Measurements from ENCODE around the gene CLIC5. TPM values are rescaled to one million over a fixed set of nuclear protein-coding genes. Genes with fewer than 3 reads are reported as not detected.

CLIC5 gene
- polyA plus RNA-seq, 1 donor (not counting 4 experiments of a cell fraction or from before 2014, with no cell fraction given) = 0.09 TPM

DNA sequence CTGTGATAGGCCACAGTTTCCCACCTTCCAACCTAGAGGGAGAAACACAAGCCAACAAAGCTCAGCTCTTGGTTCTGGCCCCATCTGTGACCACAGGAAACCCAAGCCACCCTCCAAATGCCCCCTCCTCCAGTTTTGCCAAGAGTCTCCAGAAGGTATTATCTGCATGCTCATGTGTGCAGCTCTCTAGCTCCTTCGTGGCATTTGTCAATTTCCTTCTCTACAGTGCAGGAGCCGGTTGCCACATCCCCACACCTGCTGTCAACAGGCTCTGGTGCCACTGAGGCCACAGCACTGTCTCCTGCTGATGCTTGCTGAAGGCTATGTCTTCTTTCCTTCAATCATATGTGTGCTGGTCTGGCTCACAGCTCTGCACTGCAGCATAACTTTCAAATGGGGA is 177.2 kb downstream of the CLIC5 start:
- Histone ChIP-seq H3K27me3 (ENCODE audit: control insufficient read depth, extremely low read depth, insufficient read depth, low read length) (no peaks in the 10 kb centered on the region), H4K20me1 (ENCODE audit: control insufficient read depth, extremely low read depth, insufficient read depth, low read length) (no peaks in the 10 kb centered on the region), H3K4me2 (ENCODE audit: control insufficient read depth, extremely low read depth, insufficient read depth, low read depth, low read length) (no peak overlapping the region), H3K9me3 (ENCODE audit: control insufficient read depth, low read depth, low read length) (no peaks in the 10 kb centered on the region), H3K9me1 (ENCODE audit: control insufficient read depth, extremely low read depth, insufficient read depth, low read length) (no peaks in the 10 kb centered on the region), H2AFZ (ENCODE audit: control insufficient read depth, low read length) (no peak overlapping the region), H3K4me1 (ENCODE audit: control insufficient read depth, extremely low read depth, insufficient read depth, low read length) (peaks cover 20% of the 10 kb centered on the region), H3K4me3 (ENCODE audit: control insufficient read depth in 2 of 3, extremely low read depth in 1 of 3, insufficient read depth in 2 of 3, low read depth in 1 of 3, low read length in 3 of 3) (no peak overlapping the region), H3K27ac (ENCODE audit: control insufficient read depth, insufficient read depth, low read length) (no peak overlapping the region), H3K79me2 (ENCODE audit: control insufficient read depth, insufficient read depth, low read length) (no peaks in the 10 kb centered on the region), H3K9ac (ENCODE audit: control insufficient read depth, extremely low read depth, insufficient read depth, low read length) (no peak overlapping the region), H3K36me3 (ENCODE audit: control insufficient read depth in 2 of 2, extremely low read depth in 1 of 2, insufficient read depth in 2 of 2, low read length in 2 of 2) (no peaks in the 10 kb centered on the region)
- TF ChIP-seq EZH2 (IDR thresholded peaks at IDR 0.05; ENCODE audit: low read length) = no peak
- TF ChIP-seq, protein P1, sequence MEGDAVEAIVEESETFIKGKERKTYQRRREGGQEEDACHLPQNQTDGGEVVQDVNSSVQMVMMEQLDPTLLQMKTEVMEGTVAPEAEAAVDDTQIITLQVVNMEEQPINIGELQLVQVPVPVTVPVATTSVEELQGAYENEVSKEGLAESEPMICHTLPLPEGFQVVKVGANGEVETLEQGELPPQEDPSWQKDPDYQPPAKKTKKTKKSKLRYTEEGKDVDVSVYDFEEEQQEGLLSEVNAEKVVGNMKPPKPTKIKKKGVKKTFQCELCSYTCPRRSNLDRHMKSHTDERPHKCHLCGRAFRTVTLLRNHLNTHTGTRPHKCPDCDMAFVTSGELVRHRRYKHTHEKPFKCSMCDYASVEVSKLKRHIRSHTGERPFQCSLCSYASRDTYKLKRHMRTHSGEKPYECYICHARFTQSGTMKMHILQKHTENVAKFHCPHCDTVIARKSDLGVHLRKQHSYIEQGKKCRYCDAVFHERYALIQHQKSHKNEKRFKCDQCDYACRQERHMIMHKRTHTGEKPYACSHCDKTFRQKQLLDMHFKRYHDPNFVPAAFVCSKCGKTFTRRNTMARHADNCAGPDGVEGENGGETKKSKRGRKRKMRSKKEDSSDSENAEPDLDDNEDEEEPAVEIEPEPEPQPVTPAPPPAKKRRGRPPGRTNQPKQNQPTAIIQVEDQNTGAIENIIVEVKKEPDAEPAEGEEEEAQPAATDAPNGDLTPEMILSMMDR (optimal IDR thresholded peaks at IDR 0.05 in 1 of 3, IDR thresholded peaks at IDR 0.05 in 1 of 3, conservative IDR thresholded peaks at IDR 0.05 in 1 of 3; ENCODE audit: extremely low read depth in 1 of 3, insufficient read depth in 2 of 3, low read length in 3 of 3) = no peak
- FAIRE-seq (no peak), DNase-seq (ENCODE audit: low read depth, low spot score) (no peak)
- dilution Hi-C loops (cut with MboI; ENCODE audit: extremely low pct_ligation_motif_present, low sequenced_read_pairs) = no loop called here

DNA sequence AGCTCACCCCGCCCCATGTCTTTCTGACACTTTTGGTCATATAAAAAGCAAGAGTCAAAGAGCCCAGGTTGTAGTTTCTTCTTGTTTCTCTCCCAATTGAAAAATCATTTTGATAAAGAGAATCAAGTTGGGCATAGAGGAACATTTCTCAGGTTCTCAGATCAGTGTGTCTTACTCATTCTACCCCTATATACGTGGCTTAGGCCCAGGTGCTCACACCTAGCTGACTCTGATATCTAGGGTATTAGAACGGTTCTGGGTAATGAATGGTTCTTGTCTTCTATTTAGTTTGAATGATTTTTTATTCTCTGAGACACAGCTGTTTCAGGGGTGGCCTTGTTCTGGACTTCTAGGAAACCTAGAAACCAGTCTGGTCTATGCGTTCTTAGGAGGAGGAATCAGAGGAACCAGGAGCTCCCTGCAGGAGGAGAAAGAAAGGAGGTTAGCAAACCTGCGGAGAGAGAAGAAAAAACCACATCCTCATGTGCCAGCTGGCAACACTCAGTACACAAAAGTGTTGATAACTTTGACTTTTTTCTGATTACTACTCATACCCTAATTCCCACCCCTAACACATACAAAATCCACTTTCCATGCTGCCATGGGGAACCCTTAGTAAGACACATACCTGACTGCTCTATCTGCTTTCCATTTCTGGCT is 178.0 kb downstream of the CLIC5 start:
- DNase-seq (ENCODE audit: low read depth, low spot score) (no peak), FAIRE-seq (no peak)
- Histone ChIP-seq H3K79me2 (ENCODE audit: control insufficient read depth, insufficient read depth, low read length) (no peaks in the 10 kb centered on the region), H3K27ac (ENCODE audit: control insufficient read depth, insufficient read depth, low read length) (no peak overlapping the region), H3K9me3 (ENCODE audit: control insufficient read depth, low read depth, low read length) (no peaks in the 10 kb centered on the region), H4K20me1 (ENCODE audit: control insufficient read depth, extremely low read depth, insufficient read depth, low read length) (no peaks in the 10 kb centered on the region), H2AFZ (ENCODE audit: control insufficient read depth, low read length) (no peak overlapping the region), H3K4me2 (ENCODE audit: control insufficient read depth, extremely low read depth, insufficient read depth, low read depth, low read length) (no peak overlapping the region), H3K4me3 (ENCODE audit: control insufficient read depth in 2 of 3, extremely low read depth in 1 of 3, insufficient read depth in 2 of 3, low read depth in 1 of 3, low read length in 3 of 3) (no peak overlapping the region), H3K27me3 (ENCODE audit: control insufficient read depth, extremely low read depth, insufficient read depth, low read length) (no peaks in the 10 kb centered on the region), H3K9me1 (ENCODE audit: control insufficient read depth, extremely low read depth, insufficient read depth, low read length) (no peaks in the 10 kb centered on the region), H3K36me3 (ENCODE audit: control insufficient read depth in 2 of 2, extremely low read depth in 1 of 2, insufficient read depth in 2 of 2, low read length in 2 of 2) (no peaks in the 10 kb centered on the region), H3K9ac (ENCODE audit: control insufficient read depth, extremely low read depth, insufficient read depth, low read length) (no peak overlapping the region), H3K4me1 (ENCODE audit: control insufficient read depth, extremely low read depth, insufficient read depth, low read length) (peaks cover 20% of the 10 kb centered on the region)
- TF ChIP-seq, protein P1 (optimal IDR thresholded peaks at IDR 0.05 in 1 of 3, IDR thresholded peaks at IDR 0.05 in 1 of 3, conservative IDR thresholded peaks at IDR 0.05 in 1 of 3; ENCODE audit: extremely low read depth in 1 of 3, insufficient read depth in 2 of 3, low read length in 3 of 3) = no peak
- TF ChIP-seq EZH2 (IDR thresholded peaks at IDR 0.05; ENCODE audit: low read length) = no peak
- dilution Hi-C loops (cut with MboI; ENCODE audit: extremely low pct_ligation_motif_present, low sequenced_read_pairs) = no loop called here
